Trophoblast cell (in vitro differentiated cells and primary cell): ENCODE measurements around the gene ADH1C.
"Not testable (repeated sequence)": the region's sequence is repeated elsewhere in the genome, so short reads cannot be mapped to it uniquely, and the experiment has no call there.

Experiments
- DNase-seq, 2 donors: peaks; one replicate each; pipeline ENCODE4 v3.0.0-alpha.2; 2016
- H2AFZ ChIP-seq: 2 replicates; pipeline ENCODE4 v1.6.1; 2013; ENCODE audit warnings: low read length, moderate library complexity, mild to moderate bottlenecking; ENCODE audit not compliant: insufficient read depth, poor library complexity
- H2AK5ac ChIP-seq: 2 replicates; pipeline ENCODE4 v1.6.1; 2013; ENCODE audit warnings: mild to moderate bottlenecking, low read length
- H2BK120ac ChIP-seq: 2 replicates; pipeline ENCODE4 v1.6.1; 2013; ENCODE audit warnings: low read length, mild to moderate bottlenecking, moderate library complexity; ENCODE audit not compliant: insufficient read depth, poor library complexity
- H2BK12ac ChIP-seq: 2 replicates; pipeline ENCODE4 v1.6.1; 2013; ENCODE audit warnings: mild to moderate bottlenecking, low read length, moderate library complexity
- H2BK5ac ChIP-seq: 2 replicates; pipeline ENCODE4 v1.6.1; 2013; ENCODE audit warnings: low read length, low read depth, moderate library complexity, mild to moderate bottlenecking; ENCODE audit not compliant: poor library complexity
- H3K14ac ChIP-seq: 2 replicates; pipeline ENCODE4 v1.6.1; 2013; ENCODE audit warnings: mild to moderate bottlenecking, low read length
- H3K18ac ChIP-seq: 2 replicates; pipeline ENCODE4 v1.6.1; 2013; ENCODE audit warnings: mild to moderate bottlenecking, low read length
- H3K23ac ChIP-seq: 2 replicates; pipeline ENCODE4 v1.6.1; 2013; ENCODE audit warnings: low read length
- H3K27ac ChIP-seq: 2 replicates; pipeline ENCODE4 v1.5.1; 2013; ENCODE audit warnings: low read depth, mild to moderate bottlenecking, inconsistent platforms, low read length, moderate library complexity
- H3K27me3 ChIP-seq: 2 replicates; pipeline ENCODE4 v1.6.1; 2013; ENCODE audit warnings: inconsistent platforms, mild to moderate bottlenecking, low read length, moderate library complexity; ENCODE audit not compliant: insufficient read depth
- H3K36me3 ChIP-seq, 2 experiments: 1 replicate in 1 of 2; 2 replicates in 1 of 2; pipeline ENCODE4 v1.6.1; 2013; ENCODE audit warnings: low read length in 2 of 2, mild to moderate bottlenecking in 2 of 2, moderate library complexity in 1 of 2; ENCODE audit not compliant: insufficient read depth in 2 of 2, control insufficient read depth in 1 of 2
- H3K4ac ChIP-seq: 2 replicates; pipeline ENCODE4 v1.6.1; 2013; ENCODE audit warnings: low read depth, mild to moderate bottlenecking, low read length, moderate library complexity
- H3K4me1 ChIP-seq, 2 experiments: 1 replicate in 1 of 2; 2 replicates in 1 of 2; pipeline ENCODE4 v1.6.1; 2013; ENCODE audit warnings: low read length in 2 of 2, mild to moderate bottlenecking in 2 of 2, moderate library complexity in 1 of 2; ENCODE audit not compliant: insufficient read depth in 2 of 2, control insufficient read depth in 1 of 2
- H3K4me2 ChIP-seq: 2 replicates; pipeline ENCODE4 v1.6.1; 2013; ENCODE audit warnings: inconsistent platforms, mild to moderate bottlenecking, low read length, moderate library complexity
- H3K4me3 ChIP-seq: 2 replicates; pipeline ENCODE4 v1.5.1; 2013; ENCODE audit warnings: mild to moderate bottlenecking, low read depth, low read length, inconsistent platforms
- H3K79me1 ChIP-seq: one replicate; pipeline ENCODE4 v1.6.1; 2013; ENCODE audit warnings: low read length
- H3K79me2 ChIP-seq: 2 replicates; pipeline ENCODE4 v1.6.1; 2013; ENCODE audit warnings: low read length, mild to moderate bottlenecking; ENCODE audit not compliant: control insufficient read depth, insufficient read depth, poor library complexity
- H3K9ac ChIP-seq: 2 replicates; pipeline ENCODE4 v1.6.1; 2013; ENCODE audit warnings: mild to moderate bottlenecking, low read length
- H3K9me3 ChIP-seq: 2 replicates; pipeline ENCODE4 v1.6.1; 2013; ENCODE audit warnings: low read depth, mild to moderate bottlenecking, control low read depth, inconsistent platforms, low read length; ENCODE audit not compliant: insufficient read depth
- H4K12ac ChIP-seq: 2 replicates; pipeline ENCODE4 v1.6.1; 2013; ENCODE audit warnings: low read depth, mild to moderate bottlenecking, low read length, moderate library complexity
- H4K8ac ChIP-seq: 2 replicates; pipeline ENCODE4 v1.6.1; 2013; ENCODE audit warnings: low read depth, mild to moderate bottlenecking, low read length, moderate library complexity
- H4K91ac ChIP-seq: one replicate; pipeline ENCODE4 v1.6.1; 2013; ENCODE audit warnings: low read depth, mild to moderate bottlenecking, low read length, moderate library complexity
- WGBS: extraction: QIAGEN DNeasy Blood & Tissue Kit; methylation state at CpG from one replicate; pipeline ENCODE4 v1.1.7; 2013; ENCODE audit warnings: missing lambda C conversion rate; ENCODE audit not compliant: insufficient read length, insufficient coverage; ENCODE audit errors: extremely low coverage; 5-methylcytosine and 5-hydroxymethylcytosine counted together

Gene ADH1C

DNA sequence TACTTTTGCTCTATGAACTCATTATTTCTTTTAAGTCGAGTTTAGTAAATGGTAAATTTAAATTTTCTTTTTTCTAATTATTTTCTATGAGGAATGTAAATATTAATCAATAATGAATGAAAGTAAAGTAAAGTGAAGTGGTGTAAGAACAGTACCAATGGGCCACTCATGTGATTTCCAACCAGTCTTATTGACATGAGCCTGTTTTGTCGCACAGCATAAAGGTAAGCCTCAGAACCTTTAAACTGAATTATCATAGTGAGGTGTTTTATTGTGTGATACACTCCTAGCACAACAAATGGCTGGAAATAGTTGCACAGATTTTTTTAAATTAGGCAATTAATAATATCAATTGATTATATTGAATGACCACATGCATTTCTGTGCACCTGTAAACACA lies 1.1 kb downstream of the ADH1C start:
- no peaks in the 10 kb centered on the region for H3K4me1 ChIP-seq
- no peak overlapping the region for H3K9ac ChIP-seq
- no CpG with 5 or more reads among the region's 2 CpGs for WGBS
- no peaks in the 10 kb centered on the region for H3K79me1 ChIP-seq
- DNase-seq: no peak
- no peak overlapping the region for H3K18ac ChIP-seq
- no peak overlapping the region for H2AFZ ChIP-seq
- H2BK120ac ChIP-seq: no peak overlapping the region
- H2AK5ac ChIP-seq: no peak overlapping the region
- no peak overlapping the region for H3K27ac ChIP-seq
- H2BK12ac ChIP-seq: no peak overlapping the region
- no peak overlapping the region for H4K8ac ChIP-seq
- no peak overlapping the region for H3K4me2 ChIP-seq
- no peak overlapping the region for H3K14ac ChIP-seq
- H3K4ac ChIP-seq: no peak overlapping the region
- H3K9me3 ChIP-seq: no peaks in the 10 kb centered on the region
- no peak overlapping the region for H3K23ac ChIP-seq
- no peak overlapping the region for H4K91ac ChIP-seq
- no peaks in the 10 kb centered on the region for H3K79me2 ChIP-seq
- H3K27me3 ChIP-seq: no peaks in the 10 kb centered on the region
- H3K4me3 ChIP-seq: no peak overlapping the region
- no peak overlapping the region for H4K12ac ChIP-seq
- H2BK5ac ChIP-seq: no peak overlapping the region
- no peaks in the 10 kb centered on the region for H3K36me3 ChIP-seq

DNA sequence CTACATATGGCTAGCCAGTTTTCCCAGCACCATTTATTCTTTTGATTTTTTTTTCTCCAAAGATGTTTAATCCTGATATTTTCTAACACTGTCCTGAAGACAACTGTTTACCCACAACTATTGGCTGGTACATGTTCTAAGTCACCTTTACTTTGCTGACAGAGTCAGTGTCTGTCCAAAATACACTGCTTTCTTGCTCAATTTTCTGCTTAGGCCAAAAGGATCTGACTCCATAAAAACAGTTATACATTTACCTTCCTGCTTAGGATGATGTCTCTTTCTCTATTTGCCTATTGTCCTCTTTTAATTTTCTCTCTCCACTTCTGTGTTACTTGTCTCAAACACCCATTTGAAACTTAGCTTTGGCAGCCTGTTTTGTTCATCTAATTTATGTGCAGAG lies 3.2 kb downstream of the ADH1C start:
- no peaks in the 10 kb centered on the region for H3K79me2 ChIP-seq
- H2AFZ ChIP-seq: no peak overlapping the region
- no peak overlapping the region for H3K14ac ChIP-seq
- H3K36me3 ChIP-seq: no peaks in the 10 kb centered on the region
- H3K18ac ChIP-seq: no peak overlapping the region
- no peak for DNase-seq
- no peak overlapping the region for H3K4me2 ChIP-seq
- H2BK12ac ChIP-seq: no peak overlapping the region
- no peak overlapping the region for H2BK120ac ChIP-seq
- H3K4ac ChIP-seq: no peak overlapping the region
- no peak overlapping the region for H4K91ac ChIP-seq
- no peaks in the 10 kb centered on the region for H3K79me1 ChIP-seq
- no peak overlapping the region for H4K12ac ChIP-seq
- no peak overlapping the region for H2AK5ac ChIP-seq
- H3K9ac ChIP-seq: no peak overlapping the region
- no peak overlapping the region for H3K23ac ChIP-seq
- H3K27me3 ChIP-seq: no peaks in the 10 kb centered on the region
- H3K4me3 ChIP-seq: no peak overlapping the region
- no peak overlapping the region for H2BK5ac ChIP-seq
- no peaks in the 10 kb centered on the region for H3K4me1 ChIP-seq
- H4K8ac ChIP-seq: no peak overlapping the region
- H3K9me3 ChIP-seq: no peaks in the 10 kb centered on the region
- no peak overlapping the region for H3K27ac ChIP-seq

- H2BK12ac ChIP-seq, H3K27me3 ChIP-seq, H4K12ac ChIP-seq, H2AK5ac ChIP-seq, H2AFZ ChIP-seq, H3K23ac ChIP-seq, H3K4me2 ChIP-seq, H3K4ac ChIP-seq, H3K9me3 ChIP-seq, H2BK5ac ChIP-seq, H3K79me2 ChIP-seq, DNase-seq, H3K79me1 ChIP-seq, H3K18ac ChIP-seq, H3K14ac ChIP-seq, H3K4me1 ChIP-seq, H3K9ac ChIP-seq, H2BK120ac ChIP-seq, H3K27ac ChIP-seq, H3K36me3 ChIP-seq, H4K91ac ChIP-seq, H3K4me3 ChIP-seq, H4K8ac ChIP-seq: not testable (repeated sequence)
- WGBS: no CpG with 5 or more reads among the region's 7 CpGs
Measured at GRCh38 chr4:99342624-99343023, 9.9 kb downstream of the ADH1C start.

DNA sequence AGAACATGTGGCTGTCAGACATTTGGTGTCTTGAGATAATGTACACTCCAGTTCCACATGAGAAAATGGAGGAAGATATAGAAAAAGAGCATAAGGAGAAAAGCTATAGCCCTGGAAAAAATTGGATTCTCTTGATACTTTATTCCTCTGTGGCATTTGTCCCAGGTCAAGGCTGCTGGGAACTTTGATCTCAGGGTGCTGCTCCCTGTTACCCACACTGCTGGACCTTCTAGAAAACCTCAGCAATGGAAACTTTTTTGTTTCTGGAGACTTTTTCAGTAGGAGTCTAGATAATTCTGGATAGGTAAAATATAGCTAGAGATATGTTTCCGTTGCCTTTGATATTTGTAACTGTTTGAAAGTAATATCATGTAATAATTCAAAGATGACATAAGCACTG lies 11.1 kb downstream of the ADH1C start:
- Histone ChIP-seq H3K9me3 (no peaks in the 10 kb centered on the region), H3K79me2 (no peaks in the 10 kb centered on the region), H2BK5ac (no peak overlapping the region), H3K27ac (no peak overlapping the region), H4K8ac (no peak overlapping the region), H3K36me3 (no peaks in the 10 kb centered on the region), H2AK5ac (no peak overlapping the region), H3K18ac (no peak overlapping the region), H3K23ac (no peak overlapping the region), H3K4me1 (no peaks in the 10 kb centered on the region), H2AFZ (no peak overlapping the region), H2BK120ac (no peak overlapping the region), H3K14ac (no peak overlapping the region), H3K4me2 (no peak overlapping the region), H3K79me1 (no peaks in the 10 kb centered on the region), H3K9ac (no peak overlapping the region), H3K4me3 (no peak overlapping the region), H3K4ac (no peak overlapping the region), H2BK12ac (no peak overlapping the region), H4K91ac (no peak overlapping the region), H3K27me3 (no peaks in the 10 kb centered on the region), H4K12ac (no peak overlapping the region)
- DNase-seq: no peak
- no CpG with 5 or more reads among the region's 1 CpG for WGBS

GRCh38 chr4:99339172-99339571 lies 13.4 kb downstream of the ADH1C start:
- Histone ChIP-seq H2AK5ac (no peak overlapping the region), H3K4me3 (no peak overlapping the region), H3K79me2 (no peaks in the 10 kb centered on the region), H4K12ac (no peak overlapping the region), H3K27ac (no peak overlapping the region), H4K91ac (no peak overlapping the region), H3K9ac (no peak overlapping the region), H3K18ac (no peak overlapping the region), H2BK5ac (no peak overlapping the region), H3K4me1 (no peaks in the 10 kb centered on the region), H2BK120ac (no peak overlapping the region), H2AFZ (no peak overlapping the region), H2BK12ac (no peak overlapping the region), H3K27me3 (no peaks in the 10 kb centered on the region), H3K9me3 (no peaks in the 10 kb centered on the region), H3K36me3 (no peaks in the 10 kb centered on the region), H3K23ac (no peak overlapping the region), H3K4me2 (no peak overlapping the region), H4K8ac (no peak overlapping the region), H3K4ac (no peak overlapping the region), H3K14ac (no peak overlapping the region), H3K79me1 (no peaks in the 10 kb centered on the region)
- no peak for DNase-seq
- no CpG with 5 or more reads among the region's 3 CpGs for WGBS
